ENCODE results near the gene CTSF. TPM values are rescaled to one million over a fixed set of nuclear protein-coding genes. Genes with fewer than 3 reads are reported as not detected.
"Not testable (repeated sequence)": the region's sequence is repeated elsewhere in the genome, so short reads cannot be mapped to it uniquely, and the experiment has no call there.

CTSF gene
- total RNA-seq, 1 experiment from 2014 or later: 11.8 TPM

GRCh38 chr11:66545701-66546367 lies 22.6 kb downstream of the CTSF start, which contains the start of gene ZDHHC24:
Gene ZDHHC24, minus strand, starts transcription at chr11:66546048. Its CDS starts 45 bp downstream, at chr11:66546003.
- ChIA-PET POLR2A (interaction anchor here (0.6 to 2.8 kb wide), 23 partner anchors 8 to 197 kb away, joined by 3 to 33 read pairs (median 5); partner anchors contain the start of genes BBS1, CCDC87, CCS and CTSF), CTCF (interaction anchor here (0.6 to 0.8 kb wide), 3 partner anchors 32 to 92 kb away, joined by 3 read pairs; no protein-coding TSS in a partner anchor)
- peaks cover 41% of the 10 kb centered on the region for H3K4me1 Mint-ChIP-seq (ENCODE audit: insufficient read depth, unreplicated experiment)
- TF ChIP-seq CTCF (IDR thresholded peaks at IDR 0.05; ENCODE audit: unreplicated experiment): no peak
- peaks cover 15% of the 10 kb centered on the region for H3K27me3 Mint-ChIP-seq (ENCODE audit: insufficient read depth, unreplicated experiment)
- DNase-seq (ENCODE audit: unreplicated experiment): peak; percentile 98
- no peaks in the 10 kb centered on the region for H3K9me3 Mint-ChIP-seq (ENCODE audit: unreplicated experiment)
- H3K36me3 Mint-ChIP-seq (ENCODE audit: insufficient read depth, unreplicated experiment): peaks cover 16% of the 10 kb centered on the region
- peak within 1 kb of the TSS; percentile 92 for H3K27ac Mint-ChIP-seq (ENCODE audit: low read depth, unreplicated experiment)
- BruUV-seq (replicated peaks): no TSS peak
- peak within 1 kb of the TSS; percentile 78 for H3K4me3 Mint-ChIP-seq (ENCODE audit: unreplicated experiment)
- intact Hi-C loops (cut with micrococcal nuclease): loop anchor here (1.0 kb wide), 1 partner anchor 132 kb away; no protein-coding TSS in a partner anchor

GRCh38 chr11:66544952-66545351 lies 23.5 kb downstream of the CTSF start:
- DNase-seq (ENCODE audit: unreplicated experiment); H3K9me3 Mint-ChIP-seq (ENCODE audit: unreplicated experiment); intact Hi-C loops (cut with micrococcal nuclease): not testable (repeated sequence)
- Mint-ChIP-seq H3K4me3 (ENCODE audit: unreplicated experiment) (peak overlapping the region; percentile 78), H3K27me3 (ENCODE audit: insufficient read depth, unreplicated experiment) (peaks cover 15% of the 10 kb centered on the region), H3K36me3 (ENCODE audit: insufficient read depth, unreplicated experiment) (peaks cover 21% of the 10 kb centered on the region), H3K27ac (ENCODE audit: low read depth, unreplicated experiment) (peak overlapping the region; percentile 92), H3K4me1 (ENCODE audit: insufficient read depth, unreplicated experiment) (peaks cover 41% of the 10 kb centered on the region)
- ChIA-PET POLR2A (interaction anchor here (1.0 to 2.8 kb wide), 12 partner anchors 9 to 132 kb away, joined by 3 to 33 read pairs (median 10); partner anchors contain the start of genes BBS1, CTSF, DPP3 and RBM14), CTCF (interaction anchor here (0.8 kb wide), 1 partner anchor 33 kb away, joined by 3 read pairs; no protein-coding TSS in a partner anchor)
- BruUV-seq (replicated peaks): TSS peak; percentile 80

DNA sequence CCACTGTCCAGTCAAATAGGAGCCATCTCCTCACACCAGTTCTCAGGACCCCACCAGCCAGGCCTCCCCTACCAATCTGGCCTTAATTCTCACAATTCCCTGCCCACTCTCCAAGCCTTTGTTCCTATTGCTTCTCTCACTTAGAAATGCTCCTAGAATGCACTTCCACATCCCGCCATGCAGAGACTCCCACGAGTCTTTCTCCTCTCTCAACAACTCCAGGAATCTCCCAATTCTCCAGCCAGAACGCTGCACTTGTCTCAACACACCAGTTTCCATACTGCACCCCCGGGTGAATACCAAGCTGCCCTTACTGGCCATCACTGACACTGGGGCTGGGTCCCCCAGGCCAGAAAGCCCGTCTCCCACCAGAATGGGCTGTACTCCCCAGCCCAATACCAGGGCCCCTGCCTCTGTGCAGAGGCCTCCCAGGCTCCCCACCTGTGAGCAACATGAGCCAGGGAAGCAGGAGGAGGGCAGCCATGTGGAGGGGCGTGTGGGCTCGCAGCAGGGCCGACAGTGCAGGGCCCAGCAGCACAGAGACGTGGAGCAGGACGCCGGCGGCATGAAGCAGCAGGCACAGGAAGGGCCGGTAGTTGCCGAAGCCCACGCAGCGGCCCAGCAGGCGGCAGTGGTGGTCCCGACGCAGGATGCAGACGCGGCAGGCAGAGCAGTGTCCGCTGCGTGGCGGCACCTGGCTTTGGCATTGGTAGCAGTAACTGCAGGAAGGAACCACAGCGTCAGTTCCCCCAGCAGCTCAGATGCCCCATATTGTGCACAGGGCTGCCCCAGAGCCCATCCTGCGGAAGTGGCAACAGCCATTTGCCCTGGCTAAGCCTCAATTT lies 24.9 kb downstream of the CTSF start:
- DNase-seq (ENCODE audit: unreplicated experiment): no peak
- POLR2A ChIA-PET: interaction anchor here (0.9 to 1.3 kb wide), 2 partner anchors 25 to 33 kb away, joined by 3 to 4 read pairs; partner anchors contain the start of genes BBS1 and CTSF
- Mint-ChIP-seq H3K27me3 (ENCODE audit: insufficient read depth, unreplicated experiment) (peaks cover 5% of the 10 kb centered on the region), H3K9me3 (ENCODE audit: unreplicated experiment) (no peaks in the 10 kb centered on the region), H3K36me3 (ENCODE audit: insufficient read depth, unreplicated experiment) (peaks cover 31% of the 10 kb centered on the region), H3K27ac (ENCODE audit: low read depth, unreplicated experiment) (no peak overlapping the region), H3K4me3 (ENCODE audit: unreplicated experiment) (no peak overlapping the region), H3K4me1 (ENCODE audit: insufficient read depth, unreplicated experiment) (peaks cover 38% of the 10 kb centered on the region)
- CTCF ChIA-PET: interaction anchor here (0.6 kb wide), 2 partner anchors 16 to 309 kb away, joined by 3 to 4 read pairs; no protein-coding TSS in a partner anchor
- no peak for TF ChIP-seq CTCF (IDR thresholded peaks at IDR 0.05; ENCODE audit: unreplicated experiment)
- intact Hi-C loops (cut with micrococcal nuclease): no loop called here
- BruUV-seq (replicated peaks): no TSS peak

- BruUV-seq (replicated peaks): no TSS peak
- ChIA-PET POLR2A (interaction anchor here (1.2 to 1.3 kb wide), 2 partner anchors 26 to 104 kb away, joined by 3 to 4 read pairs; partner anchors contain the start of genes CTSF and MRPL11), CTCF (interaction anchor here (0.6 to 1.1 kb wide), 4 partner anchors 17 to 310 kb away, joined by 3 to 6 read pairs (median 3); no protein-coding TSS in a partner anchor)
- Mint-ChIP-seq H3K27me3 (ENCODE audit: insufficient read depth, unreplicated experiment) (no peaks in the 10 kb centered on the region), H3K4me1 (ENCODE audit: insufficient read depth, unreplicated experiment) (peaks cover 36% of the 10 kb centered on the region), H3K27ac (ENCODE audit: low read depth, unreplicated experiment) (peak overlapping the region; percentile 40), H3K9me3 (ENCODE audit: unreplicated experiment) (no peaks in the 10 kb centered on the region), H3K4me3 (ENCODE audit: unreplicated experiment) (no peak overlapping the region), H3K36me3 (ENCODE audit: insufficient read depth, unreplicated experiment) (peaks cover 34% of the 10 kb centered on the region)
- intact Hi-C loops (cut with micrococcal nuclease): no loop called here
- no peak for TF ChIP-seq CTCF (IDR thresholded peaks at IDR 0.05; ENCODE audit: unreplicated experiment)
- peak; percentile 27 for DNase-seq (ENCODE audit: unreplicated experiment)
These were observed 26.0 kb downstream of the CTSF start for GRCh38 chr11:66542362-66542761.

Data from MCF 10A (cell line).